K562 (cell line): ENCODE results near the gene TIGIT. TPM values are rescaled to one million over a fixed set of nuclear protein-coding genes. Genes with fewer than 3 reads are reported as not detected.

Experiments
- CREB1 ChIP-seq, 2 experiments: sonication (generic) in 1 of 2; formaldehyde crosslinking in 1 of 2; IDR thresholded peaks; 2 replicates each; pipeline versions ENCODE4 v1.6.1 to v1.8.0; 2012 to 2022; ENCODE audit warnings: inconsistent platforms in 1 of 2, mild to moderate bottlenecking in 1 of 2, missing genetic modification reagents in 1 of 2, moderate library complexity in 1 of 2
- CTCF ChIP-seq, 3 experiments: IDR thresholded peaks in 2 of 3; conservative IDR thresholded peaks in 1 of 3; 2 replicates each; pipeline ENCODE4 v1.5.1; 2011 to 2012; ENCODE audit warnings: low read length in 3 of 3, mild to moderate bottlenecking in 3 of 3, control low read depth in 2 of 3, improper control_type of control experiment in 1 of 3, inconsistent platforms in 1 of 3, low read depth in 1 of 3, mixed read lengths in 1 of 3, moderate library complexity in 1 of 3; ENCODE audit not compliant: insufficient read depth in 2 of 3
- DMBX1 ChIP-seq: fragments of 250-450 bp; sonication (Bioruptor Pico); IDR thresholded peaks from 2 replicates; pipeline ENCODE4 v1.8.0; 2022; ENCODE audit warnings: inconsistent platforms, mild to moderate bottlenecking, moderate library complexity, borderline replicate concordance
- HDAC3 ChIP-seq: fragments of 450-650 bp; IDR thresholded peaks from 2 replicates; pipeline ENCODE4 v1.6.1; 2018; ENCODE audit warnings: borderline replicate concordance, mild to moderate bottlenecking, moderate library complexity; ENCODE audit not compliant: partially characterized antibody
- MXD1 ChIP-seq: fragments of 250-450 bp; sonication (Bioruptor Pico); IDR thresholded peaks from 2 replicates; pipeline ENCODE4 v1.8.0; 2021; ENCODE audit warnings: borderline replicate concordance, mild to moderate bottlenecking, moderate library complexity; ENCODE audit not compliant: poor library complexity, severe bottlenecking
- NONO ChIP-seq, 2 experiments: fragments of 200-400 bp in 1 of 2; fragments of 450-650 bp in 1 of 2; formaldehyde crosslinking in 1 of 2; IDR thresholded peaks; 2 replicates each; pipeline ENCODE4 v1.6.1; 2017; ENCODE audit warnings: low read depth in 2 of 2, mild to moderate bottlenecking in 2 of 2, moderate library complexity in 2 of 2, low read length in 1 of 2
- NR2F6 ChIP-seq: fragments of 450-650 bp; formaldehyde crosslinking; IDR thresholded peaks from 2 replicates; pipeline ENCODE4 v1.4.0; 2020; ENCODE audit warnings: mild to moderate bottlenecking
- PTBP1 ChIP-seq: fragments of 200-400 bp; formaldehyde crosslinking; IDR thresholded peaks from 2 replicates; pipeline ENCODE4 v1.6.1; 2017; ENCODE audit warnings: low read depth, low read length
- SRSF1 ChIP-seq: fragments of 200-400 bp; formaldehyde crosslinking; IDR thresholded peaks from 2 replicates; pipeline ENCODE4 v1.6.1; 2017; ENCODE audit warnings: mild to moderate bottlenecking, low read depth, low read length, moderate library complexity
- STAT5B ChIP-seq: fragments of 250-450 bp; sonication (Bioruptor Pico); IDR thresholded peaks from 2 replicates; pipeline ENCODE4 v1.8.0; 2021; ENCODE audit warnings: mild to moderate bottlenecking, inconsistent platforms
- TEAD4 ChIP-seq, 2 experiments: sonication (generic) in 1 of 2; formaldehyde crosslinking in 1 of 2; IDR thresholded peaks; 2 replicates each; pipeline versions ENCODE4 v1.6.1 to v1.8.0; 2012 to 2022; ENCODE audit warnings: borderline replicate concordance in 1 of 2, inconsistent platforms in 1 of 2, low read length in 1 of 2, mild to moderate bottlenecking in 1 of 2, missing genetic modification reagents in 1 of 2
- ZHX1 ChIP-seq: fragments of 150-350 bp; conservative IDR thresholded peaks from 2 replicates; pipeline ENCODE4 v1.6.1; 2014; ENCODE audit warnings: low read length
- ZNF184 ChIP-seq: sonication (generic); formaldehyde crosslinking; IDR thresholded peaks from 2 replicates; pipeline ENCODE4 v1.5.0; 2020; ENCODE audit warnings: missing genetic modification reagents
- polyA plus RNA-seq, 8 experiments: library from polyadenylated mRNA; depleted of rRNA in 4 of 8; stranded (reverse) in 5 of 8; unstranded in 3 of 8; fragments of >200 nt; fragmentation: Nextera tagmentation in 2 of 8; fragmentation: Illumina TruSeq in 1 of 8; extraction: Ambion mirVana in 2 of 8; extraction: Trizol in 1 of 8; gene quantifications; 2 replicates each; pipeline versions ENCODE4 v1.2.1 to v1.2.3, GENCODE V29; 2011 to 2014; ENCODE audit warnings: inconsistent platforms in 1 of 8, missing spikeins in 1 of 8
- total RNA-seq, 7 experiments: library from RNA; depleted of rRNA in 6 of 7; stranded (reverse); fragments of >200 nt in 6 of 7; fragmentation: Illumina TruSeq in 2 of 7; extraction: Trizol in 2 of 7; gene quantifications; 2 replicates each; pipeline versions ENCODE4 v1.2.1 to v1.2.3, GENCODE V29; 2011 to 2021; ENCODE audit warnings: low replicate concordance in 1 of 7
- TF ChIP-seq, protein P1 (sequence below): fragments of 450-650 bp; IDR thresholded peaks from 2 replicates; pipeline ENCODE4 v1.6.1; 2018; ENCODE audit warnings: mild to moderate bottlenecking, low read depth; ENCODE audit not compliant: partially characterized antibody
- TF ChIP-seq, protein P2 (sequence below): sonication (generic); formaldehyde crosslinking; IDR thresholded peaks from 2 replicates; pipeline ENCODE4 v1.8.0; 2022; ENCODE audit warnings: mild to moderate bottlenecking, missing genetic modification reagents

The TIGIT gene
- total and polyA plus RNA-seq, 9 of the 15 experiments (the other 6 are each of a cell fraction or from before 2014, with no cell fraction given) = 0.11 TPM; not detected in 8

GRCh38 chr3:114314282-114314681 is 20.5 kb downstream of the TIGIT start (continued):
- TF ChIP-seq CTCF (IDR thresholded peaks at IDR 0.05 in 2 of 3, conservative IDR thresholded peaks at IDR 0.05 in 1 of 3; ENCODE audit: insufficient read depth in 2 of 3, low read depth in 1 of 3, low read length in 3 of 3) (no peak), HDAC3 (no peak), NR2F6 (CRISPR knock-in tag) (no peak), DMBX1 (CRISPR knock-in tag) (no peak), CREB1 (IDR thresholded peaks at IDR 0.05) (no peak), CREB1 (CRISPR knock-in tag; IDR thresholded peaks at IDR 0.05) (no peak), ZNF184 (no peak), MXD1 (CRISPR knock-in tag) (no peak), PTBP1 (no peak), ZHX1 (no peak), STAT5B (CRISPR knock-in tag) (no peak), TEAD4 (IDR thresholded peaks at IDR 0.05; ENCODE audit: low read length) (no peak), TEAD4 (CRISPR knock-in tag; IDR thresholded peaks at IDR 0.05; ENCODE audit: borderline replicate concordance) (no peak), SRSF1 (no peak), NONO (IDR thresholded peaks at IDR 0.05; ENCODE audit: low read depth in 2 of 2, low read length in 1 of 2) (no peak)
- TF ChIP-seq, protein P1, sequence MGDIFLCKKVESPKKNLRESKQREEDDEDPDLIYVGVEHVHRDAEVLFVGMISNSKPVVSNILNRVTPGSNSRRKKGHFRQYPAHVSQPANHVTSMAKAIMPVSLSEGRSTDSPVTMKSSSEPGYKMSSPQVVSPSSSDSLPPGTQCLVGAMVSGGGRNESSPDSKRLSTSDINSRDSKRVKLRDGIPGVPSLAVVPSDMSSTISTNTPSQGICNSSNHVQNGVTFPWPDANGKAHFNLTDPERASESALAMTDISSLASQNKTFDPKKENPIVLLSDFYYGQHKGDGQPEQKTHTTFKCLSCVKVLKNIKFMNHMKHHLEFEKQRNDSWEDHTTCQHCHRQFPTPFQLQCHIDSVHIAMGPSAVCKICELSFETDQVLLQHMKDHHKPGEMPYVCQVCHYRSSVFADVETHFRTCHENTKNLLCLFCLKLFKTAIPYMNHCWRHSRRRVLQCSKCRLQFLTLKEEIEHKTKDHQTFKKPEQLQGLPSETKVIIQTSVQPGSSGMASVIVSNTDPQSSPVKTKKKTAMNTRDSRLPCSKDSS = no peak
- TF ChIP-seq, protein P2, sequence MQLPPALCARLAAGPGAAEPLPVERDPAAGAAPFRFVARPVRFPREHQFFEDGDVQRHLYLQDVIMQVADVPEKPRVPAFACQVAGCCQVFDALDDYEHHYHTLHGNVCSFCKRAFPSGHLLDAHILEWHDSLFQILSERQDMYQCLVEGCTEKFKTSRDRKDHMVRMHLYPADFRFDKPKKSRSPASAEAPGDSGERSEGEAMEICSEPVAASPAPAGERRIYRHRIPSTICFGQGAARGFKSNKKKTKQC = no peak
- TF ChIP-seq, all 486 proteins: peak for 0
